K562 (cell line): ENCODE results near the gene TBX6. TPM values are rescaled to one million over a fixed set of nuclear protein-coding genes. Genes with fewer than 3 reads are reported as not detected.

ENCODE experiments used
- ARID1B ChIP-seq: fragments of 450-650 bp; IDR thresholded peaks from 2 replicates; pipeline ENCODE4 v1.6.1; 2016; ENCODE audit warnings: antibody characterized with exemption, mild to moderate bottlenecking, inconsistent platforms
- CHD7 ChIP-seq: fragments of 200-600 bp; sonication (generic); IDR thresholded peaks from one replicate; pipeline ENCODE4 v1.6.1; 2012; ENCODE audit warnings: mild to moderate bottlenecking, low read depth, low read length, inconsistent platforms
- MEF2A ChIP-seq: IDR thresholded peaks from 2 replicates; pipeline ENCODE4 v1.6.1; 2011; ENCODE audit warnings: low read depth, mild to moderate bottlenecking, low read length, moderate library complexity; ENCODE audit not compliant: control insufficient read depth
- RHOXF2B ChIP-seq: fragments of 250-450 bp; sonication (Bioruptor Pico); conservative IDR thresholded peaks from 2 replicates; pipeline ENCODE4 v1.5.1; 2021
- polyA plus RNA-seq, 8 experiments: library from polyadenylated mRNA; depleted of rRNA in 4 of 8; stranded (reverse) in 5 of 8; unstranded in 3 of 8; fragments of >200 nt; fragmentation: Nextera tagmentation in 2 of 8; fragmentation: Illumina TruSeq in 1 of 8; extraction: Ambion mirVana in 2 of 8; extraction: Trizol in 1 of 8; gene quantifications; 2 replicates each; pipeline versions ENCODE4 v1.2.1 to v1.2.3, GENCODE V29; 2011 to 2014; ENCODE audit warnings: inconsistent platforms in 1 of 8, missing spikeins in 1 of 8
- total RNA-seq, 7 experiments: library from RNA; depleted of rRNA in 6 of 7; stranded (reverse); fragments of >200 nt in 6 of 7; fragmentation: Illumina TruSeq in 2 of 7; extraction: Trizol in 2 of 7; gene quantifications; 2 replicates each; pipeline versions ENCODE4 v1.2.1 to v1.2.3, GENCODE V29; 2011 to 2021; ENCODE audit warnings: low replicate concordance in 1 of 7
- TF ChIP-seq, protein P1 (sequence below): IDR thresholded peaks from 2 replicates; pipeline ENCODE4 v1.6.1; 2012; ENCODE audit warnings: low read depth, low read length, improper control_type of control experiment, borderline replicate concordance

Gene TBX6
- total and polyA plus RNA-seq, 9 of the 15 experiments (the other 6 are each of a cell fraction or from before 2014, with no cell fraction given) = 0.07 to 0.58 (median 0.11) TPM; not detected in 2

- TF ChIP-seq, protein P1, sequence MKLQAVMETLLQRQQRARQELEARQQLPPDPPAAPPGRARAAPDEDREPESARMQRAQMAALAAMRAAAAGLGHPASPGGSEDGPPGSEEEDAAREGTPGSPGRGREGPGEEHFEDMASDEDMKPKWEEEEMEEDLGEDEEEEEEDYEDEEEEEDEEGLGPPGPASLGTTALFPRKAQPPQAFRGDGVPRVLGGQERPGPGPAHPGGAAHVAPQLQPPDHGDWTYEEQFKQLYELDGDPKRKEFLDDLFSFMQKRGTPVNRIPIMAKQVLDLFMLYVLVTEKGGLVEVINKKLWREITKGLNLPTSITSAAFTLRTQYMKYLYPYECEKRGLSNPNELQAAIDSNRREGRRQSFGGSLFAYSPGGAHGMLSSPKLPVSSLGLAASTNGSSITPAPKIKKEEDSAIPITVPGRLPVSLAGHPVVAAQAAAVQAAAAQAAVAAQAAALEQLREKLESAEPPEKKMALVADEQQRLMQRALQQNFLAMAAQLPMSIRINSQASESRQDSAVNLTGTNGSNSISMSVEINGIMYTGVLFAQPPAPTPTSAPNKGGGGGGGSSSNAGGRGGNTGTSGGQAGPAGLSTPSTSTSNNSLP = no peak
- no peak for TF ChIP-seq RHOXF2B
- no peak for TF ChIP-seq CHD7
- TF ChIP-seq MEF2A = no peak
- no peak for TF ChIP-seq ARID1B
Measured at GRCh38 chr16:30085820-30086219, 5.9 kb downstream of the TBX6 start (continued).
